Smooth muscle cell of the pulmonary artery (primary cell): ENCODE results near the gene VPS4B. TPM values are rescaled to one million over a fixed set of nuclear protein-coding genes. Genes with fewer than 3 reads are reported as not detected.

ENCODE experiments used
- total RNA-seq: library from RNA; depleted of rRNA; stranded (reverse); fragments of >200 nt; gene quantifications from 2 replicates; pipeline ENCODE4 v1.2.3, GENCODE V29; 2014

VPS4B gene
- total RNA-seq: 38.7 and 48.4 TPM in 2 replicates

GRCh38 chr18:63422087-63422863 is at the start of gene VPS4B:
Gene VPS4B (minus strand): TSS chr18:63422476. CDS start chr18:63422259, 217 bp downstream.

GRCh38 chr18:63367053-63367953 is 55.0 kb downstream of the VPS4B start, which contains the start of gene KDSR:
Gene KDSR (minus strand): TSS chr18:63367206. CDS start chr18:63367118, 88 bp downstream.

Other genes starting within 250 kb of the VPS4B start
- gene BCL2, start 102.7 kb downstream of the VPS4B start, total RNA-seq: 0.92 and 3.1 TPM in 2 replicates
- 48.3 and 64.0 TPM in 2 replicates for gene KDSR, start 55.3 kb downstream of the VPS4B start, total RNA-seq
- gene SERPINB5, start 54.5 kb upstream of the VPS4B start, total RNA-seq: 0.07 TPM in 1 of 2 replicates, not detected in the other
- not detected in 2 replicates for gene SERPINB12, start 119.9 kb upstream of the VPS4B start, total RNA-seq
- not detected in 2 replicates for gene SERPINB13, start 164.9 kb upstream of the VPS4B start, total RNA-seq
- gene SERPINB4, start 221.8 kb upstream of the VPS4B start, total RNA-seq: not detected in 2 replicates
- 0.07 TPM in 1 of 2 replicates, not detected in the other for gene SERPINB3, start 239.4 kb upstream of the VPS4B start, total RNA-seq